Nephron progenitor cell (in vitro differentiated cells): Measurements from ENCODE around the gene USP48.

Experiments
- DNase-seq: peaks from one replicate; pipeline ENCODE4 v3.0.0; 2021
- H3K27ac Mint-ChIP-seq: 2 replicates; pipeline ENCODE4 v1.8.0; 2021; ENCODE audit warnings: mild to moderate bottlenecking, moderate library complexity, mixed read lengths
- H3K27me3 Mint-ChIP-seq: 2 replicates; pipeline ENCODE4 v1.8.0; 2021; ENCODE audit warnings: mild to moderate bottlenecking, low read depth, mixed read lengths; ENCODE audit not compliant: poor library complexity
- H3K36me3 Mint-ChIP-seq: 2 replicates; pipeline ENCODE4 v1.8.0; 2021; ENCODE audit warnings: low read depth, mixed read lengths
- H3K4me1 Mint-ChIP-seq: 2 replicates; pipeline ENCODE4 v1.8.0; 2021; ENCODE audit warnings: mixed read lengths
- H3K4me3 Mint-ChIP-seq: 2 replicates; pipeline ENCODE4 v1.8.0; 2021; ENCODE audit warnings: mild to moderate bottlenecking, moderate library complexity, mixed read lengths
- H3K9me3 Mint-ChIP-seq: 2 replicates; pipeline ENCODE4 v1.8.0; 2021; ENCODE audit warnings: mild to moderate bottlenecking, moderate library complexity, mixed read lengths
- TF ChIP-seq, protein P1 (sequence below): fragments of 200-600 bp; sonication (generic); IDR thresholded peaks from 2 replicates; pipeline ENCODE4 v1.5.0; 2021; ENCODE audit warnings: antibody characterized with exemption

The USP48 gene

DNA sequence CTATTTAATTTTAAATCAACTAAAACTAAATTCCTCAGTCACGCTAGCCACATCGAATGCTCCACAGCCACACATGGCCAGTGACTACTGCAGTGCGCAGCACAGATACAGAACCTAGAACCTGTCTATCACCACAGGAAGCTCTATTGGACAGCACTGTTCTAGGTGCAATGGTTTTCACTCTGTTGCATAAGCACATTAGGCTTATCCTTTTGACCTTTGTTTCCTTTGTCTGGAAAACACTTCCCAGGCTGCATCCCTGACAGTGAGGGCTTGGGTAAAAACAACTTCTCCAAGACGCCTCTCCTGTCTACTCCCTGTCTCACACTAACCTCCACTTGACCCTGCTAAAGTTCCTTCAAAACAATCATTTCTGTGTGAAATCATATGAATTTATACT is 80.2 kb downstream of the USP48 start:
- Mint-ChIP-seq H3K4me1 (peaks cover 35% of the 10 kb centered on the region), H3K27me3 (no peaks in the 10 kb centered on the region), H3K27ac (peak overlapping the region; percentile 8), H3K4me3 (no peak overlapping the region), H3K36me3 (peaks cover 54% of the 10 kb centered on the region), H3K9me3 (no peaks in the 10 kb centered on the region)
- no peak for DNase-seq
- TF ChIP-seq, protein P1, sequence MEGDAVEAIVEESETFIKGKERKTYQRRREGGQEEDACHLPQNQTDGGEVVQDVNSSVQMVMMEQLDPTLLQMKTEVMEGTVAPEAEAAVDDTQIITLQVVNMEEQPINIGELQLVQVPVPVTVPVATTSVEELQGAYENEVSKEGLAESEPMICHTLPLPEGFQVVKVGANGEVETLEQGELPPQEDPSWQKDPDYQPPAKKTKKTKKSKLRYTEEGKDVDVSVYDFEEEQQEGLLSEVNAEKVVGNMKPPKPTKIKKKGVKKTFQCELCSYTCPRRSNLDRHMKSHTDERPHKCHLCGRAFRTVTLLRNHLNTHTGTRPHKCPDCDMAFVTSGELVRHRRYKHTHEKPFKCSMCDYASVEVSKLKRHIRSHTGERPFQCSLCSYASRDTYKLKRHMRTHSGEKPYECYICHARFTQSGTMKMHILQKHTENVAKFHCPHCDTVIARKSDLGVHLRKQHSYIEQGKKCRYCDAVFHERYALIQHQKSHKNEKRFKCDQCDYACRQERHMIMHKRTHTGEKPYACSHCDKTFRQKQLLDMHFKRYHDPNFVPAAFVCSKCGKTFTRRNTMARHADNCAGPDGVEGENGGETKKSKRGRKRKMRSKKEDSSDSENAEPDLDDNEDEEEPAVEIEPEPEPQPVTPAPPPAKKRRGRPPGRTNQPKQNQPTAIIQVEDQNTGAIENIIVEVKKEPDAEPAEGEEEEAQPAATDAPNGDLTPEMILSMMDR = no peak

DNA sequence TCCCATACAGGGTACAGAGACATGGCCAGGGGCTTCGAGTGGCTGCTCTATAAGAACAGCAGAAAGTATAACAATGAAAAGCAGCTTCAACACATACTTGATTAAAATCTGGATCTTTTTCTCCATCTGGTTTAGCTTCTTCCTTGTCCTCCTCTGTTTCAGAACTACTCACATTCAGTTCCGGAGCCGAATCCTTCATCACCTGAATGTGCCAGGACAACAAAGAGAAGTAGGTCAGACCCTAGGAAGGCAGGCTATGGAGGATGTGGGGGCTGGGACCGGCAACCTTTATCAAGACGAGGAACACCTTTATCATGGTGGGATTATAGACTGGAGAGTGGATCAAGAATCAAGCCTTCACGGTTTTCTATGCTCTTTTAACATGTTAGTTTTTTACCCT is 81.5 kb downstream of the USP48 start:
- Mint-ChIP-seq H3K36me3 (peaks cover 57% of the 10 kb centered on the region), H3K4me1 (peaks cover 23% of the 10 kb centered on the region), H3K27me3 (no peaks in the 10 kb centered on the region), H3K4me3 (no peak overlapping the region), H3K27ac (peak overlapping the region; percentile 63), H3K9me3 (no peaks in the 10 kb centered on the region)
- TF ChIP-seq, protein P1 = no peak
- no peak for DNase-seq

DNA sequence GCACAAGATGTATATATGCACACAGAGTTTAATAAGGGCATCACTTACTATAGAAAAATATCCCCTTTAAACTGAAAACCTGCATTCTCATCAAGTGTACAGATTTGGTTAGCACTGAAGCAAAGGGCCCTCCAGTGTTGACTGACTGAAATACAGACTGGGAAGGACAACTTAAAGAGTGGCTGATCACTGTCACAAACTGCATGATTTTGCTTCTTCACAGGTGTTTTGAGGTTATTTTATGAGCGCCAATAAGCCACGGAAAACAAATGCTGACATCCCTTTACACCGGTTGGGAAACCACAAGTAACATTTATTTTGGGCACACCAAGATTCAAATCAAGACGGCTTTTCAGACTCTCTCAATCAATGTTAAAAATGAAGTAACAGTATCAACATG is 82.9 kb downstream of the USP48 start:
- Mint-ChIP-seq H3K9me3 (no peaks in the 10 kb centered on the region), H3K27ac (no peak overlapping the region), H3K27me3 (no peaks in the 10 kb centered on the region), H3K36me3 (peaks cover 62% of the 10 kb centered on the region), H3K4me1 (peaks cover 10% of the 10 kb centered on the region), H3K4me3 (no peak overlapping the region)
- no peak for DNase-seq
- TF ChIP-seq, protein P1 = no peak

DNA sequence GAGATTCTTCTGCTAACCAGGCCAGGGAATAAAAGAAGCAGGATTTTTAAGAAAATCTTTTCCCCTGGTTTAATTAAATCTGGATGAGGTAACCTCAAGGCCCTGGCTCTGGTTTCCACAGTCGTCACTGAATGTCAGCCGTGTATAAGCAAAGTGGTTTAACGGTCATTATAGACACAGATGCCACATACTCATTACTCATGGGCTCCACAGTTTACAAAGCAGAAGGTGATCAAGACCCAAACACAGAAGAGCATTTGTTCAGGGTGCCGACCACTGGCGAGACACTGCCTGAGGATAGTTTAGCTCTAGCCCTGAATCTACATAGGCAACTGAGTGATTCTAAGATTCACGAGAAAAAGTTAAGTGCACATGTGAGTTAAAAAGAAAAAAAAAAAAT is 86.0 kb downstream of the USP48 start:
- TF ChIP-seq, protein P1 = no peak
- H3K4me1 Mint-ChIP-seq = no peaks in the 10 kb centered on the region
- H3K36me3 Mint-ChIP-seq = peaks cover 58% of the 10 kb centered on the region
- H3K27me3 Mint-ChIP-seq = no peaks in the 10 kb centered on the region
- peak overlapping the region; percentile 36 for H3K27ac Mint-ChIP-seq
- H3K4me3 Mint-ChIP-seq = no peak overlapping the region
- DNase-seq = no peak
- no peaks in the 10 kb centered on the region for H3K9me3 Mint-ChIP-seq

DNA sequence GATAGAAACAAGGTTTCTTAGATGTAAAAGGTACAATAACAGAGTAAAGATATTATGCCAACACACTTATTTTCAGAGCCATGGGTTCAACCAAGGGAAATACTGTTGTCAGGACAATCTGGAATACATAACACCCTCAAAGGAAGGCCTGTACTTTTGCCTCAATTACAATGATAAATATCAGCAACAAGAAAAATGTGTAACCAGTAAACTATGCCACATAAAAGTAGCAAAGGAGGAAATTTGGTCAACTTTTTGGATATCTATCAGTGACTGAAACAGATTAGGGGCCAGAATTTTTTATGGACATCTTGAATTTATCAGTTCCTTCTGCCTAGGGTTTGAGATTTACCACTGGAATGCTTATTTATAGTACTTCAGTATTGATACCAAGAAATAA is 89.2 kb downstream of the USP48 start:
- Mint-ChIP-seq H3K4me3 (no peak overlapping the region), H3K4me1 (peaks cover 6% of the 10 kb centered on the region), H3K9me3 (no peaks in the 10 kb centered on the region), H3K27ac (no peak overlapping the region), H3K27me3 (no peaks in the 10 kb centered on the region), H3K36me3 (peaks cover 49% of the 10 kb centered on the region)
- TF ChIP-seq, protein P1 = no peak
- DNase-seq = no peak

DNA sequence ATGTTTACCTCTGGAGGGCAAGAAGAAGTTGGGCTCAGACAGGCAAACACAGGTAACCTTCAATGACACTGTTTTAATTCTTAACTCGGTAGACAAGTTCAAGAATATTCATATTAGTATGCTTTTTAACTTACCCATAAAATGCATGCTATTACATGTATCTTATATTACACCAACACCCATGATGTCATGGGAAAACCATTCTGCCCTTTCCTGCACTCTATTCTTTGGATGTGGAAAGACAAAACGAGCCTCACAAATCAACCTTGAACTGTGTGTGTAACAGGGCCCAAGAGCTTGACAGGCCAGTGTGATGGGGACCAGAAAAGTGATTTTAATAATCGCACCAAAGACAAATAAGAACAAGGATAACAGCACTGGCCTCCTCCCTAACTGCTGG is 91.2 kb downstream of the USP48 start:
- H3K9me3 Mint-ChIP-seq = peaks cover 4% of the 10 kb centered on the region
- DNase-seq = no peak
- no peak overlapping the region for H3K27ac Mint-ChIP-seq
- no peaks in the 10 kb centered on the region for H3K27me3 Mint-ChIP-seq
- H3K36me3 Mint-ChIP-seq = peaks cover 55% of the 10 kb centered on the region
- H3K4me3 Mint-ChIP-seq = no peak overlapping the region
- TF ChIP-seq, protein P1 = no peak
- H3K4me1 Mint-ChIP-seq = peaks cover 6% of the 10 kb centered on the region
